Heart left ventricle (tissue), 16 donors: ENCODE data around the gene SHTN1. TPM values are rescaled to one million over a fixed set of nuclear protein-coding genes. Genes with fewer than 3 reads are reported as not detected.

Source experiments
- ATAC-seq, 4 donors: fragments of 200-7000 bp; cut with Tn5 transposase; one replicate each; pipeline ENCODE4 v1.9.1; 2020 to 2022; ENCODE audit warnings: moderate library complexity in 4 of 4, mild to moderate bottlenecking in 3 of 4, moderate number of reproducible peaks in 1 of 4
- DNase-seq, 5 donors: peaks; one replicate each; pipeline ENCODE4 v3.0.0-alpha.2; 2020
- H3K27ac ChIP-seq, 12 donors: fragments of 200-600 bp; sonication (generic) in 4 of 12; one replicate each; pipeline versions ENCODE4 v1.5.0 to v1.8.0; 2016 to 2022; ENCODE audit warnings: mild to moderate bottlenecking in 2 of 12
- H3K27me3 ChIP-seq, 9 donors: fragments of 200-600 bp; sonication (generic) in 2 of 9; one replicate each; pipeline versions ENCODE4 v1.5.1 to v1.8.0; 2016 to 2022; ENCODE audit warnings: mild to moderate bottlenecking in 3 of 9
- H3K36me3 ChIP-seq, 9 donors: fragments of 200-600 bp; sonication (generic) in 2 of 9; one replicate each; pipeline versions ENCODE4 v1.5.0 to v1.8.0; 2018 to 2022; ENCODE audit warnings: mild to moderate bottlenecking in 2 of 9
- H3K4me1 ChIP-seq, 12 donors: fragments of 200-600 bp; sonication (generic) in 4 of 12; one replicate each; pipeline versions ENCODE4 v1.5.0 to v1.8.0; 2016 to 2022; ENCODE audit warnings: mild to moderate bottlenecking in 3 of 12
- H3K4me3 ChIP-seq, 12 donors: fragments of 200-600 bp; sonication (generic) in 4 of 12; one replicate each; pipeline versions ENCODE4 v1.5.0 to v1.8.0; 2017 to 2022; ENCODE audit warnings: mild to moderate bottlenecking in 9 of 12, moderate library complexity in 4 of 12
- H3K9me3 ChIP-seq, 12 donors: fragments of 200-600 bp; sonication (generic) in 4 of 12; one replicate each; pipeline versions ENCODE4 v1.5.0 to v1.8.0; 2016 to 2022; ENCODE audit warnings: mild to moderate bottlenecking in 1 of 12
- POLR2A ChIP-seq, 2 donors: fragments of 450-650 bp; IDR thresholded peaks; one replicate each; pipeline ENCODE4 v1.6.1; 2017; ENCODE audit warnings: antibody characterized with exemption in 2 of 2, mild to moderate bottlenecking in 2 of 2, moderate library complexity in 2 of 2
- WGBS, 4 donors: extraction: QIAGEN DNeasy Blood & Tissue Kit in 2 of 4; methylation state at CpG; one replicate each; pipeline versions ENCODE4 v1.1.5 to v1.1.7; 2013 to 2018; 5-methylcytosine and 5-hydroxymethylcytosine counted together
- intact Hi-C, 10 donors: fragments of 100-400 bp; cut with DNase I; formaldehyde crosslinking; loops; one replicate each; pipeline versions ENCODE4 v1.11.1 to v1.14.2; 2022
- polyA plus RNA-seq, 2 donors: library from polyadenylated mRNA; stranded (reverse); fragments of 200-250 nt; gene quantifications; one replicate each; pipeline ENCODE4 v1.2.3, GENCODE V29; 2013
- total RNA-seq, 9 donors: library from RNA; depleted of rRNA in 2 of 9; stranded (reverse); fragments of >200 nt in 2 of 9; fragmentation: NEBNext Ultra II Directional in 3 of 9; extraction: Animal tissue kit (Norgen Biotek cat#: 25700) in 3 of 9; gene quantifications; one replicate each; pipeline versions ENCODE4 v1.1.0 to v1.2.4, GENCODE V29; 2016 to 2023
- TF ChIP-seq, protein P1 (sequence below), 12 donors: fragments of 200-600 bp; sonication (generic) in 4 of 12; IDR thresholded peaks; one replicate each; pipeline versions ENCODE4 v1.5.0 to v1.8.0; 2018 to 2022; ENCODE audit warnings: antibody characterized with exemption in 12 of 12, mild to moderate bottlenecking in 5 of 12
- donor health status: ischemic (EF 13 %, LVEDD 7.1; RV severe dilation, severe dysfunction).
- donor health status: healthy with polysubstance abuse.
- donor health status: DM: no; HTN: yes; CAD: no.
- donor health status: DM: no; HTN: no; CAD: no.
- donor health status: ischemic (EF 25% LVEDD 6.9; RV normal size, moderate dysfunction).
- donor health status: ischemic (EF 25% LVEDD 5.7; RV mildly dilated, moderate dysfunction).
- donor health status: healthy.
- donor health status: DM: yes; HTN: yes; CAD: no.
- donor health status: ischemic (EF 35%, LVEDD 5.7; RV mildly dilated, moderate dysfunction).
- donor health status: nonischemic (EF 11% LVEDD 7.7; RV severe dilation, severe dysfunction).
- donor health status: DM: yes; HTN: yes; CAD: no.
- donor health status: PGD.
- donor health status: ischemic (EF 29% LVEDD 5.4; RV normal size, mild dysfunction).
- donor health status: nonischemic (EF 23%, LVEDD 6.1; RV moderate dilation, normal function).

SHTN1 gene
- total and polyA plus RNA-seq, 11 donors: 1.2 to 16.5 (median 2.5) TPM

DNA sequence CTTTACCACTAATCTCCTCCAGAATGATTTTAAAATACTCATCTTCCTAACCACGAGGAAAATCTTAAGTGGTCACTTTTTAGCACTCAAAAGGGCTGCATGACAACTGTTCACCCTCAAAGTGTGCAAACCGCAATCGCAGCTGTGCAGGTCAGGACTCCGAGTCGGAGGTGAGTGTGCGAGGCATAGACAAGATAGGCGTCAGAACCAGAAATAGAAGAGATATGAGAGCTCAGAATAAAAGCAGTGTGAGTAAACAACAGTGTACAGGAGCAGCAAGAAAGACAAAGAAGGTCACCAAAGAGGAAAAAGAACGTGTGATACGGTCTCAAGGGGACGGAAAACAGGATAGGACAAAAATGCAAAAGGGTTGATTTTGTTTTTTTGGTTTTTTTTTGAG is 173.2 kb downstream of the SHTN1 start:
- Histone ChIP-seq H3K4me3 (no peak overlapping the region), H3K27ac (peak overlapping the region in 4 of 12 donors; percentile 8 to 53 (median 30)), H3K27me3 (no peaks in the 10 kb centered on the region), H3K9me3 (no peaks in the 10 kb centered on the region), H3K36me3 (no peaks in the 10 kb centered on the region), H3K4me1 (no peaks in the 10 kb centered on the region)
- DNase-seq: peak in 1 of 5 donors; percentile 47
- TF ChIP-seq, protein P1, sequence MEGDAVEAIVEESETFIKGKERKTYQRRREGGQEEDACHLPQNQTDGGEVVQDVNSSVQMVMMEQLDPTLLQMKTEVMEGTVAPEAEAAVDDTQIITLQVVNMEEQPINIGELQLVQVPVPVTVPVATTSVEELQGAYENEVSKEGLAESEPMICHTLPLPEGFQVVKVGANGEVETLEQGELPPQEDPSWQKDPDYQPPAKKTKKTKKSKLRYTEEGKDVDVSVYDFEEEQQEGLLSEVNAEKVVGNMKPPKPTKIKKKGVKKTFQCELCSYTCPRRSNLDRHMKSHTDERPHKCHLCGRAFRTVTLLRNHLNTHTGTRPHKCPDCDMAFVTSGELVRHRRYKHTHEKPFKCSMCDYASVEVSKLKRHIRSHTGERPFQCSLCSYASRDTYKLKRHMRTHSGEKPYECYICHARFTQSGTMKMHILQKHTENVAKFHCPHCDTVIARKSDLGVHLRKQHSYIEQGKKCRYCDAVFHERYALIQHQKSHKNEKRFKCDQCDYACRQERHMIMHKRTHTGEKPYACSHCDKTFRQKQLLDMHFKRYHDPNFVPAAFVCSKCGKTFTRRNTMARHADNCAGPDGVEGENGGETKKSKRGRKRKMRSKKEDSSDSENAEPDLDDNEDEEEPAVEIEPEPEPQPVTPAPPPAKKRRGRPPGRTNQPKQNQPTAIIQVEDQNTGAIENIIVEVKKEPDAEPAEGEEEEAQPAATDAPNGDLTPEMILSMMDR (IDR thresholded peaks at IDR 0.05): no peak
- no peak for TF ChIP-seq POLR2A (IDR thresholded peaks at IDR 0.05)
- WGBS, 4 donors: 25 to 51% (median 35%) methylated on average over 10 of the region's 10 CpGs
- intact Hi-C loops: no loop called here
- ATAC-seq: peak; percentile 65 to 88 (median 72)

Other genes with a start within 250 kb of the SHTN1 start
- gene ENO4, start 155.7 kb downstream of the SHTN1 start, total RNA-seq: 1 to 10 TPM in 1 of 9 donors, under 1 TPM in 2, not detected in 6; 0.07 to 1.8 (median 0.32) TPM
- under 1 TPM in 1 of 2 donors, not detected in 1; 0.03 TPM for gene ENO4, start 155.7 kb downstream of the SHTN1 start, polyA plus RNA-seq
- not detected for gene VAX1, start 133.1 kb upstream of the SHTN1 start, total RNA-seq
- gene VAX1, start 133.1 kb upstream of the SHTN1 start, polyA plus RNA-seq: not detected
- gene KCNK18, start 192.3 kb upstream of the SHTN1 start, total RNA-seq: not detected
- gene KCNK18, start 192.3 kb upstream of the SHTN1 start, polyA plus RNA-seq: not detected
- gene SLC18A2, start 235.9 kb upstream of the SHTN1 start, total RNA-seq: under 1 TPM in 7 of 9 donors, not detected in 2; 0.06 to 0.32 (median 0.18) TPM
- under 1 TPM in 1 of 2 donors, not detected in 1; 0.14 TPM for gene SLC18A2, start 235.9 kb upstream of the SHTN1 start, polyA plus RNA-seq